SU-DHL-6 (cell line): ENCODE data around the gene CHD2.

Experiments
- H2AFZ ChIP-seq: fragments of 200-600 bp; sonication (generic); 2 replicates; pipeline ENCODE4 v1.6.1; 2014; ENCODE audit warnings: low read depth, mild to moderate bottlenecking, moderate library complexity, mixed read lengths, antibody characterized with exemption, low read length; ENCODE audit not compliant: severe bottlenecking
- H3F3A ChIP-seq: fragments of 200-600 bp; shearing (Covaris generic); 2 replicates; pipeline ENCODE4 v1.6.0; 2016; ENCODE audit warnings: antibody characterized with exemption, mild to moderate bottlenecking; ENCODE audit not compliant: insufficient read depth
- H3K27ac ChIP-seq: fragments of 200-600 bp; sonication (generic); 2 replicates; pipeline ENCODE4 v1.5.1; 2016; ENCODE audit warnings: low read depth, mild to moderate bottlenecking, low read length, moderate library complexity, mixed read lengths
- H3K27me3 ChIP-seq: fragments of 200-600 bp; sonication (generic), shearing (Covaris generic); 2 replicates; pipeline ENCODE4 v1.6.0; 2014; ENCODE audit warnings: mild to moderate bottlenecking, low read length
- H3K36me3 ChIP-seq: fragments of 200-600 bp; sonication (generic); 2 replicates; pipeline ENCODE4 v1.6.1; 2014; ENCODE audit warnings: mild to moderate bottlenecking, low read length, mixed read lengths
- H3K4me2 ChIP-seq: fragments of 300-600, 200-600 bp; shearing (Covaris generic), sonication (generic); 2 replicates; pipeline ENCODE4 v1.6.0; 2014; ENCODE audit warnings: low read length, low read depth, mild to moderate bottlenecking; ENCODE audit not compliant: poor library complexity, severe bottlenecking
- H3K4me3 ChIP-seq: fragments of 200-600 bp; sonication (generic); 2 replicates; pipeline ENCODE4 v1.5.1; 2014; ENCODE audit warnings: antibody characterized with exemption, low read length, mild to moderate bottlenecking, mixed read lengths; ENCODE audit not compliant: insufficient read depth, poor library complexity, severe bottlenecking
- H3K79me2 ChIP-seq: fragments of 200-600 bp; sonication (generic); 2 replicates; pipeline ENCODE4 v1.6.1; 2014; ENCODE audit warnings: mild to moderate bottlenecking, low read length, moderate library complexity; ENCODE audit not compliant: insufficient read depth
- H3K9ac ChIP-seq: fragments of 200-600 bp; sonication (generic); 2 replicates; pipeline ENCODE4 v1.7.0; 2014; ENCODE audit warnings: mild to moderate bottlenecking, low read length
- H3K9me2 ChIP-seq: fragments of 200-600 bp; sonication (generic); replicated peaks from 2 replicates; pipeline ENCODE4 v1.6.1; 2014; ENCODE audit warnings: low read length; ENCODE audit not compliant: insufficient read depth
- H3K9me3 ChIP-seq: fragments of 200-600 bp; sonication (generic); 2 replicates; pipeline ENCODE4 v1.6.1; 2014; ENCODE audit warnings: low read length, mixed read lengths; ENCODE audit not compliant: insufficient read depth
- H4K20me1 ChIP-seq: fragments of 200-600 bp; sonication (generic); 2 replicates; pipeline ENCODE4 v1.6.1; 2014; ENCODE audit warnings: low read depth, mild to moderate bottlenecking, antibody characterized with exemption, low read length, moderate library complexity, mixed read lengths
- EZH2phosphoT487 ChIP-seq: fragments of 200-600 bp; sonication (generic), shearing (Covaris generic); conservative IDR thresholded peaks from 2 replicates; pipeline ENCODE4 v1.6.1; 2018; ENCODE audit warnings: mild to moderate bottlenecking, antibody characterized with exemption, low read length, moderate library complexity, mixed read lengths
- TF ChIP-seq, protein P1 (sequence below): fragments of 200-600 bp; sonication (generic); IDR thresholded peaks from one replicate; pipeline ENCODE4 v1.5.1; 2017; ENCODE audit warnings: antibody characterized with exemption, mild to moderate bottlenecking, low read length, moderate library complexity; ENCODE audit not compliant: insufficient read depth, poor library complexity, severe bottlenecking

CHD2 gene

DNA sequence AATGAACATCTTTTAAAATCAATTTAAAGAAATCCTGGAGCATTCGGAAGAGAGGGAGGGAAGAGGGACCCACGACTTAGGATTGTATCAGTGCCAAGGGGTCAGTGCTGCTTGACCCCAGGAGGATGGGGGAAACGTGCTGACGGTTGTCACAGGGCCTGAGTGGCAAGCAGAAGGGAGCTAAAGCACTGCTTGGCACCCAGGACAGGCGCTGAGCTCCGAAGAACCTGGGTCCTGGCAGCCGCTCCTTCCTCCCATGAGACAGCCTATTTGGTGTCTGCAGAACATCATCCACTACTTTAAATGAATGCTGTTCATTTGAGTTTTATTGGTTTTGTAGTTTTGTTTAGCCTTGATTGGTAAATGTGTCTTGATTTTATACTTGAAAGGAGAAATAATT is 134.4 kb downstream of the CHD2 start:
- H3K9ac ChIP-seq: no peak overlapping the region
- no peak overlapping the region for H3K4me3 ChIP-seq
- no peak overlapping the region for H3K27ac ChIP-seq
- H3K9me3 ChIP-seq: no peaks in the 10 kb centered on the region
- no peaks in the 10 kb centered on the region for H4K20me1 ChIP-seq
- no peaks in the 10 kb centered on the region for H3K27me3 ChIP-seq
- H3F3A ChIP-seq: no peaks in the 10 kb centered on the region
- H2AFZ ChIP-seq: no peak overlapping the region
- no peaks in the 10 kb centered on the region for H3K9me2 ChIP-seq
- TF ChIP-seq, protein P1, sequence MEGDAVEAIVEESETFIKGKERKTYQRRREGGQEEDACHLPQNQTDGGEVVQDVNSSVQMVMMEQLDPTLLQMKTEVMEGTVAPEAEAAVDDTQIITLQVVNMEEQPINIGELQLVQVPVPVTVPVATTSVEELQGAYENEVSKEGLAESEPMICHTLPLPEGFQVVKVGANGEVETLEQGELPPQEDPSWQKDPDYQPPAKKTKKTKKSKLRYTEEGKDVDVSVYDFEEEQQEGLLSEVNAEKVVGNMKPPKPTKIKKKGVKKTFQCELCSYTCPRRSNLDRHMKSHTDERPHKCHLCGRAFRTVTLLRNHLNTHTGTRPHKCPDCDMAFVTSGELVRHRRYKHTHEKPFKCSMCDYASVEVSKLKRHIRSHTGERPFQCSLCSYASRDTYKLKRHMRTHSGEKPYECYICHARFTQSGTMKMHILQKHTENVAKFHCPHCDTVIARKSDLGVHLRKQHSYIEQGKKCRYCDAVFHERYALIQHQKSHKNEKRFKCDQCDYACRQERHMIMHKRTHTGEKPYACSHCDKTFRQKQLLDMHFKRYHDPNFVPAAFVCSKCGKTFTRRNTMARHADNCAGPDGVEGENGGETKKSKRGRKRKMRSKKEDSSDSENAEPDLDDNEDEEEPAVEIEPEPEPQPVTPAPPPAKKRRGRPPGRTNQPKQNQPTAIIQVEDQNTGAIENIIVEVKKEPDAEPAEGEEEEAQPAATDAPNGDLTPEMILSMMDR: no peak
- TF ChIP-seq EZH2phosphoT487: no peak
- H3K4me2 ChIP-seq: no peak overlapping the region
- no peaks in the 10 kb centered on the region for H3K79me2 ChIP-seq
- H3K36me3 ChIP-seq: no peaks in the 10 kb centered on the region

DNA sequence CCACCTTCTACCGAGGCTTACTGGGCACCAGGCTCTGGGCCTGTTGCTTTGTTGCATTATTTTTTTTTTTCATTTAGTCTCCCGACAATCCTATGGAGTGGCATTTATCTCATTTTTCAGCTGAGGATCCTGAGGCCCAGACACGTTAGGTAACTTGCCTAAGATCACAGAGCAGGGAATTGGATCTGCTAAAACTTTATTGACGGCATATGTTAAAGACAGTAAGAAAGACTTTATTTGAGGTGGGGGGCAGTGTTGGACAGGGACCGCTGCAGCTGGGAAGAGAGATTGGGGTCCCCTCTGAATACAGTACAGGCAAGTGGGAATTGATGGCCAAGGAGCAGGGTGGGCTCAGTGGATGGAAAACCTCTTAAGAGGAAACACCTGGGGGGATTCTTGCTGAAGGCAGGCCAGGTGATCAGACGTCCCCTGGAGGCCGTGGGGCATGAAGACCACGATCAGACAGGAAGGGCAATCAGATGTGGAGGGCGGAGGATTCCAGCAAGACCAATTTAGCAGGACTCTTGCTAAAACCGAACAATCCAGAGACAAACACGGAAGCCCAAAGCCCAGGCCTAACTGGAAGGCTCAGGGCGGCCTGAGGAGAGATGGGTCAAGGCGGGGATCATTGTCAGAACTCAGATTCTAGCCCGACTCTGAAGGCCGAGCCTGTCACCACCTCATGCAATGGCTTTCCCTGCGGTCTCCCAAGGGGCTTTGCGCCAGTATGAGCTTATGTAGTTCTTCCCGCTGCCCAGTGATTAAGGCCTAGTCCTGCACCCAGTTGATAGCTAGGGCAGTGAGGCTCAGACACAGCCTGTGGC is 135.2 kb downstream of the CHD2 start:
- H3K9me3 ChIP-seq: no peaks in the 10 kb centered on the region
- no peaks in the 10 kb centered on the region for H4K20me1 ChIP-seq
- H3K4me3 ChIP-seq: no peak overlapping the region
- H3K9me2 ChIP-seq: no peaks in the 10 kb centered on the region
- H3K27me3 ChIP-seq: no peaks in the 10 kb centered on the region
- no peaks in the 10 kb centered on the region for H3K36me3 ChIP-seq
- no peaks in the 10 kb centered on the region for H3F3A ChIP-seq
- H3K9ac ChIP-seq: no peak overlapping the region
- TF ChIP-seq, protein P1: no peak
- TF ChIP-seq EZH2phosphoT487: no peak
- H3K79me2 ChIP-seq: no peaks in the 10 kb centered on the region
- peak overlapping the region; percentile 74 for H2AFZ ChIP-seq
- no peak overlapping the region for H3K27ac ChIP-seq
- no peak overlapping the region for H3K4me2 ChIP-seq

GRCh38 chr15:93035953-93036810 is 136.1 kb downstream of the CHD2 start:
- Histone ChIP-seq H3K9me3 (no peaks in the 10 kb centered on the region), H3K4me3 (no peak overlapping the region), H3K9me2 (no peaks in the 10 kb centered on the region), H3F3A (no peaks in the 10 kb centered on the region), H2AFZ (peak overlapping the region; percentile 74), H3K27me3 (no peaks in the 10 kb centered on the region), H3K4me2 (no peak overlapping the region), H3K36me3 (no peaks in the 10 kb centered on the region), H3K27ac (no peak overlapping the region), H4K20me1 (no peaks in the 10 kb centered on the region), H3K9ac (no peak overlapping the region), H3K79me2 (no peaks in the 10 kb centered on the region)
- TF ChIP-seq EZH2phosphoT487: no peak
- TF ChIP-seq, protein P1: peak; percentile 57
